ENCODE measurements around the gene HOXB7.

The HOXB7 gene

DNA sequence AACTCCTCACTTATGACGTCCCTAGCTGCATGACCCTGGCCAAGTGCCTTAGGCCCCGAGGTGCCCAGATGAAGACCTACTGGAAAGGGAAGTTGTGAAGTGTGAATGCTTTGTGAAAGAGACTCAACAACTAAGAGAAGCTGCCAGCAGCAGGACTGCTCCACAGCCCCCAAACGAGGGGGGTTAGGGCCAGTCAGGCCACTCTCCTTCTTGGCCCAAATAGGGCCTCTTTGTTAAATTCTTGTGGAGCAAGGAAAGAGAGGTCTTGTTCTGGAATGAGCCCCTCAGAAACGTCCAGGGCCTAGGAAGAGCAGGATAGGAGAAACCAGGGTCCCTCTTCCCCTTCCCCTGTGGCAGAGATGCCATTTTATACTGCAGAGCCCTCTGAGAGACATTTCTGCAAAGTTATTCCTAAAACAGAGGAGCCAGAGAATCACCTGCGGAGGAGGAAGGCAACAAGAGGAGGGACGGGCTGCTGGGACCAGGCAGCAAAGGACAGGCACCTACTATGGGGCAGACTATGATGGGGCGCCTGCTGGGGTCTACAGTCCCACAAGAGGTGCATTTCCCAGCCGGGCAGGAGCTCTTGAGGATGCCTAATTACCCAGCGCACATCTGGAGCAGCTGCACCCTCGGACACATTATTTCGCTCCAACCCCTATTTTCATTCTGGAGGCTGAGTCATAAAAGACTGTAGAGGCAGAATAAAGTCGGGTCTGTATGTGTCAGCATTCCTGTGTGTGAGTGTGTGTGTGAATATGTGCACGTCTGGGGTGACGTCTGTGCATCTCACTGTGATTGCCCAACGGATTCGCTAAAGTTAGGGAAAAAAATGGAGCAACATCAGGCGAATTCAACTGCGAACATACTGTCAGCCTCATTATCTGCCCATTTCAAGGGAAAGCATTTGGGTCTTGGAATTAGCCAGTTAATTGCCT, 26.8 kb upstream of the HOXB7 start:
- in situ Hi-C loops (cut with HindIII; ENCODE audit: low pct_ligation_motif_present, low pct_unique_long_range_greater_than_20kb, low sequenced_read_pairs) = no loop called here
- DNase-seq = no peak

DNA sequence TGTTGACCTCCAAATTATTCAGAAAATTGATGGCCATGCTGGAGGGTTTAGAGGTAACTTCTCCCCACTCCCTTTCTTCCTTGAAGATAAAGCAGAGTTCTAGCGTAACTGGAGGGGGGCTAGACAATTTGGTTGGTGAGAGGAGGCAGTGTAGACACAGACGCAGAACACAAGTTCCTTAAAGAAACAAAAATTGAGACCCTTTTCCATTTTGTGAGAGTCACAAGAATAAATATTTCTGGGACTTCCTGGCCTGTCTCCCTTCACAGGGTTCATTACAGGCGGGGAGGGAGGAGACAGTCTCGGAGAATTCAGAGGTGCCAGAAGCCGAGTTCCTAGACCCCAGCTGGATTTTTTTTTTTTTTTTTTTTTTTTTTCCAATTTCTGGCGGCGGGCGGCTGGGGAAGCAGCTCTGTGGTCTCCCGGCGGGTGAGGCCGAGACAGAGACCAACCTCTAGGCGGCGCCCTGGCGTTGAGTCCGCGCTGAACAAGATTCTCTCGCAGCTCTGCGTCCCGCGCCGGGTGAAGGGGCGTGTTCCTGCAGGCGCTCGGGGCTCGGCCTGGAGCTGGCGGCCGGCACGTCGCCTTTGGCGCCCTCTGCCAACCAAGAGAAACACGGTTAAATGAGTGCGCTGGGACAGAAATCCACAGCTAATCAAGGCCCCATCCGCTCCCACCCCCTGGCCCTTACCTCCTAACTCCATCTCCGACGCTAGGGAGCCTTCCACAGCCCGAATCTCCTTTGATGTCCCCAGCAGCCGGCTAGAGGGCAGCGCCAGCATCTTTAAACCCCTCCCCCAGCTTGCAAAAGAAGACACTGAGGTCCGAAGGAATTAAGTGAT, 25.6 kb upstream of the HOXB7 start:
- in situ Hi-C loops (cut with HindIII; ENCODE audit: low pct_ligation_motif_present, low pct_unique_long_range_greater_than_20kb, low sequenced_read_pairs) = no loop called here
- DNase-seq = no peak

DNA sequence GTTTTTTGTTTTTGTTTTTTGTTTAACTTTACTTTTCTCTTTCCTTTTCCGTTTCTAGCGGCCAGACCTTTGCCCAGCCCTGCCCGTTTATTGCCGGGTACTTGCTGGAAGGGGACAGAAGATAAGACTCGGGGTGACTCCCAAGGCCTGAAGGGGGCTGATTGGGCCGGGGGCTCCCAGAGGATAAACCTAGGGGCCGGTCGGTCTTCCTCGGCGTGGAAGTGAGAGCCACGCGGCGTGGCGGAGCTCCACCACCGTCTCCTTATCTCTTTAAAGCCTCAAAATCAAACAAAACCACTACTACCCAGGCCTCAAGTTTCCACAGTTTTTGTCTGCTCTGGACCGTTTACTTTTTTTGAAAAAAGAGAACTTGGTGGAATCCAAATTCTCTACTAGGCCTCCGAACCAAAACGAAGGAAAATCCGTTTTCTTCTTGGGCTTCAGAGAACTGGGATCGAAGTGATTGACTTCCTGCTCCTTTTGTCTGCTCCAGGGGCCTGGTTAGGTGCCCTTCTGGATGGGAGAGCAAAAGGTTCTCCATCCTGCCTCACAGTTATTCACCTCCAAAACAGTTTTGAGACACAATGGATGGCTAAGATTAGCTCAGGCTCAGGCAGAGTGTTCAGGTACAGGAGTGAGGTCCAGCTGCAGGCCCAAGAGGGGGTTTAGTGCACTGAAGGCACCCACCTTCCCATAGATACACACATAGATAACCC, 23.8 kb upstream of the HOXB7 start:
- DNase-seq = no peak
- in situ Hi-C loops (cut with HindIII; ENCODE audit: low pct_ligation_motif_present, low pct_unique_long_range_greater_than_20kb, low sequenced_read_pairs) = no loop called here

DNA sequence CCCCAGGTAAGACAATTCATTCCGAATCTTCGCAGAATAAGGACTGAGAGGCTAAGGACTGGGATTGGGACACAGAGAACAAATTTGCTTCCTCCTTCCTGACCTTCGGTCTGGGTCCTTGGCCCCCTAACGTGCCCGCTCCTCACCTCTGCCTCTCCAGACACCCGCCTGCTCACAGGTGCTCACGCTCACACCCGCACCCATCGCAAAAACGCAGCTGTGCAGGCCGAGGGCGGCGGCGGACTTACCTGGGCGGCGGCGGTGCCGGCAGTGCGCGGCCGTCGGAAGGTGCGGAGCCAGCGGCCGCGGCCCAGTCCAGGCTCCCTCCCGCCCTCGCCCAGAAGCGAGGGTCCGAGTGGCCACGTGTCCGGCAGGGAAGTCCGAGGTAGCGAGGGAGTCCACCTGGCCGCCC, 22.5 kb upstream of the HOXB7 start:
- DNase-seq = no peak
- in situ Hi-C loops (cut with HindIII; ENCODE audit: low pct_ligation_motif_present, low pct_unique_long_range_greater_than_20kb, low sequenced_read_pairs) = no loop called here

DNA sequence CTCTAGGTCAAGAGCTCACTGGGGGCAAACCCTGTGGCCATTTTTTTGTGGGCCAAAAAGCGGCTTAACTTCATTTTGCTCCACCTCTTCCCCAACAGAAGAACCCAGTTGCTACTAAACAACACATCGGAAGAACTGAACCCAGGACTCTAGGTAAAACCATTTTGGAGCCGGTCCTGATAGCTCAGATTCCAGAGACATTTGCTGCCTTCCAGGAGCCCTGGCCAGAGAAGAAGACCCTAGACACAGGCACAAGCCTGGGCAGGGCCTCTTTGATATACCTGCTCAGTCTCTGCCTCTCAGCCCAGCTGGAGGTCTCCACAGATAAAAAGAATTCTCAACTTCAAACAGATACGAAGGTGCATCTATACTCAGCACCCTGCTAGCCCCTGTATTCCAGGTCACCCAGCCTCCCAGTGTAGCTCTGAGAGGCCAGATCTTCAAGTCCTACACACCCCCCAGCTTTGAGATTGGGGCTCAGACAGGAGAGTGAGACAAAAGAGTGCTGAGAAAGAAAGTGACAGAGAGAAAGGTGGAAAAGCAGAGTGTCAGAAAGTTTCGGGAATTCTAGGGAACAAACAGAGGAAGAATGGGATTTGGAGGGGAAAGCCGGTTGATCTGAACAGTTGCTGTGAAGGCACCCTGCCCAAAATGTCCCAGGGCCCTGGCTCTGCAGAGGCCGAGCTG, 21.9 kb upstream of the HOXB7 start:
- no peak for DNase-seq
- in situ Hi-C loops (cut with HindIII; ENCODE audit: low pct_ligation_motif_present, low pct_unique_long_range_greater_than_20kb, low sequenced_read_pairs) = no loop called here

DNA sequence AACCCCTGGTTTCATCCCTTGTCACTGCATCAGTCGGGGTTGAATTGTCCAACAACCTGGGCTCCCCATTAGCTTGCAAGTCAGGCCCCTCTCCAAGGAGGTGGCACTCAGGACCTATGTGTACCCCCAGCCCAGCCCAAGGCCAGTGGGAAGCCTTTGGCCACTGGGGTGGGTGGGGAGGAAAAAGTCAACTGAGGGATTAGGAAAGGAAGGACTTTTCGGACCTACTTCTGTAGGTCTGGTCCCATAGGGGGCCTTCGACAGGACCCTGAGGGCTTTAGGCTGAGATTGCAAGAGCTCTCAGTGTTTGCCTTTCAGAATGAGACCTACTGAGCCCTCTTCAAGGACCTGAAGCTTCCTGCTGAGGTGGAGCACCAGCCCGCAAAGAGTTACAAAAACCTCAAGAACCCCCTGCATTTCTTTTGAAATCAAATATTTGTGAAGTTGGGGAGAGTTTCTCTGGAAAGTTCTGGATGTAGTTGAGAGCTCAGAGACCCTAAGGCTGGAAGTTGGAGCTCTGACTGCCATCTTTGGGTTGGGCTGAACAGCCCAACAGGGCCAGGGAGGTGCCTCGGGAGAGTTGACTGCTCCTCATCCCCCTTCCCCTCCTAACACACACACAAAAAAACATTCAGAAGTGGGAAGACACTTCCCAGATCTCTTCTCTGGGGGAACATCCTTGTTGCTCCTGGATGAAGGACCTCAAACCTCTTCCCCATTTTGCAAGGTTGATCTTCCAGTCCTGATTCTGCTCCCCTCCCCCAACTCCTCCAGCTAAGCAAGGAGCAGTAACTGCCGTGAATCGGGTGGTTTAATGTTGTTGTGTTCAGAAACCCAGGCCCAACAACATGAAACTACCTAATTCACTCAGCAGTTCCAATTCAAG, 21.1 kb upstream of the HOXB7 start:
- DNase-seq = no peak
- in situ Hi-C loops (cut with HindIII; ENCODE audit: low pct_ligation_motif_present, low pct_unique_long_range_greater_than_20kb, low sequenced_read_pairs) = no loop called here

DNA sequence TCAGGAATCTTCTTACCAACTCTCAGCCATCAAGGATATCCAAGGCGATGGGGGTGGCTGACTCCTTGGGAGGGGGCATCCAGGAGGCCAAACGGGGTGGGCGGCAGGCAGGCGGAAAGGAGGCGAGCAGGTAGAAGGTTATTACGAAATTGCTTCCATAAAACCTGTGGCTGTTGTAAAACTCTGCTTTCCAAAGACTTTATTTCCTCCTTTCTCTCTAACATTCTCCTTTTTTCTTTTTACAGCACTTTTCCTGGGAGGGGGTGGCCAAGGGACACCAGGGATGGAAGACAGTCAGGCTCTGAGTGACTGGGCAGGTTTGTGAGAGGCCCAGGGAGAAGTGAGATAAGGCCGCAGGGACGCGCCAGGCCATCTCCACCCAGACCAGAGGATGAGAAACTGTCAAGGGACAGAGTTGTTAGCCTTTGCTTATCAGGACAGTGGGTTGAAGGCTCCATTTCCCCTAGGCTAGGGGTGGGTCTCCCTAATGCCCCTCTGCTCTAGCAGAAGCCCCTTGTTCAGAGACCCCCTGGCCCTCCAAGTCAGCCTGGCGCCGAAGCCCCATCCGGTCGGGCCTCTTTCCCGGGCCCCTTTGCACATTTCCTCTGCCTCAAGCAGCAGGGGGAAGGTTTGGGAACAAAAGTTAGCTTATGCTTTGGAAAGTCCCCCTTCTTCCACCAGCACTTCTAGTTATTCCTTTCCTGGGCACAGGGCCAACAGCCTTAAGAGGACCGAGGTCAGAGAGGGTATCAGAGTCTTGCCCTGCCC, 20.3 kb upstream of the HOXB7 start:
- in situ Hi-C loops (cut with HindIII; ENCODE audit: low pct_ligation_motif_present, low pct_unique_long_range_greater_than_20kb, low sequenced_read_pairs) = no loop called here
- no peak for DNase-seq

DNA sequence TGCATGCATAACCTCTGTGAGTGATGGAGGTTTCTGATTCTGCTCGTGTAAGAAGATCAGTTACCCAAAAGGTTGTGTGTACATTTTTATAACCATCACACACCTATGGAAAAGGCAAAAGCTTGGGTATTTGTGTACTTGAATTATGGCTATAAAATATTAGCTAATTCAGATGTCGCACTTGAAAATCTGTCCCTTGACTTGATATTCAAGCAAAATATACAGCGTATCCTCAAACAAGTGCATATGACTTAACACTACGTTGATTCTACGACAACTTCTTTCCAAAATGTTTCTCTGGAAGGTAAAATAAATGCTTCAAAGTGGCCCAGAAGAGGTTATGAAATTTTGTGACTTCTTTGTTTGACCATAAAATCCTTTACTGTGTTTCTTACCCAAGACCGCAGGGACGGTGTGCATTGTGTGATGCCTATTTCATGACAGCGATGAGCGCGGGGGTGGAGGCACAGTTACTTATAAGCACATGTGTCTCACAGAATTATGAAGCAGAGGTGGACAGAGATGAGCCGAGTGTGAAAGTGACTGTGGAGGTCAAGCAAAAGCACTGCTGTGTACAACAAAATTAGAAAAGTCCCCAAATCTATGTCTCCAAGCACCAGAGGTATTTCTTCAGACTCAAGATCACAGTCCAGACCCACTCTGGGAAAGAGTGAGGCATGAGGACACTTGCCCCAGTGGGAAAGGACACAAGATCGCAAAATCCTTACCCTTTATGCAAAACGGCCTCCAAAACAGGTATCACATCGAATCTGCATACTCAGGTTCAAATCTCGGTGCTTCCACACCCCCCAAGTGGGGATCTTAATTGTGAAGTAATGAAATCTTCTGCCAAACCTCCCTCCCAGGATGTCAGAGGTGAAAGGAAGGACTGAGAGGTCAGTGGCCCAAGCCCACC, 19.4 kb upstream of the HOXB7 start:
- DNase-seq = no peak
- in situ Hi-C loops (cut with HindIII; ENCODE audit: low pct_ligation_motif_present, low pct_unique_long_range_greater_than_20kb, low sequenced_read_pairs) = no loop called here

DNA sequence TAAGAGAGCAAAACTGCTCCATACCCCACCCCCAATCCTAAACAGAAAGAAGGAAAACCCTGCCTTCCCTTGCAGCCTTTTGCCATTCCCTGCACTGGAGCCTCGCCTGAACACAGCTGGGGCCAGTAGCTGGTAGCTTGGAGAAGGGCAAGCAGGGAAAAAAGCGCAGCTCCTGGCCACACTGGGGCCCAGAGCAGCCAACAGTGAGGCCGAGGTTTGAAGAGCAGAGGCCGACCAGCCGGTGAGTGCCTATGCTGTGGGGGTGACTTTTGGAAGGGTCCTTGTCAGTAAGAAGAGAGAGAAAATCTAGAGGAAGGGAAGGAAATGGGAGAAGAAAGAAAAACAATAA, 18.6 kb upstream of the HOXB7 start:
- no peak for DNase-seq
- in situ Hi-C loops (cut with HindIII; ENCODE audit: low pct_ligation_motif_present, low pct_unique_long_range_greater_than_20kb, low sequenced_read_pairs) = no loop called here

DNA sequence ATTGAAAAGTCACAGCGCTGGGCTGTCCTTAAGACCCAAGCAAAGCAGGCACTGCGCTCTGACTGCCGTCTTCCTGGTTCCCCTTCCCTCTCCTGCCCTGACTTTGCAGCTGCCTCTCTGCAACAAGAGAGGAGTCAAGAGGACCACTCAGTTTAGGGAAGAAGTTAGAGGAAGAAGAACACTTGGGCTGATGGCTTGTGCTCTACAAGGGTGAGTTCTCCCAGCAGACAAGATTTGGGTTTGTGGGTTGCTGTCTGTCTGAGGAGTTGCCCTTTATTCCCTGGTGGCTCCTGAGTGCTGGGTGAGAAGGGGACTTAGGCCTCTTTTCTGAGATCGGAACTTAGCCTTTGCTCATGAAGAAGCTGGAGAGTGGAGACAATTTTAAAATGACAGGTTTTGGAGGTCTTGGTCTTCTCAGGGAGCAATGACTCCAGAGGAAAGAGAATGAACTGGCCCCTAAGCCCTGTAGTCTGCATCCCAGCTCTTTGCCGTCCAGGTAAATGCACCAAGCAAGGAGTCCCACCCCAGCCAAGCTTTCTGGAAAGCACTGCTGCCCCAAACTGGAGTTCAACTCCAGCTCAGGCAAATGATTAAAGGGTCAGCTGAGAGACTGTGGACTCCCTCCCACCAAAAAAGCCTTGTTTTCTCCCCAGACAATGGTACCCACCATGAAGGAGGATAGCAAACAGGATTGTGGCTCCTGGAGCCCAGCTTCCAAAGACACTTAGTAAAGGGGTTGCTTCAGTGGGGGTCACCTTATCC, 18.0 kb upstream of the HOXB7 start:
- in situ Hi-C loops (cut with HindIII; ENCODE audit: low pct_ligation_motif_present, low pct_unique_long_range_greater_than_20kb, low sequenced_read_pairs) = no loop called here

DNA sequence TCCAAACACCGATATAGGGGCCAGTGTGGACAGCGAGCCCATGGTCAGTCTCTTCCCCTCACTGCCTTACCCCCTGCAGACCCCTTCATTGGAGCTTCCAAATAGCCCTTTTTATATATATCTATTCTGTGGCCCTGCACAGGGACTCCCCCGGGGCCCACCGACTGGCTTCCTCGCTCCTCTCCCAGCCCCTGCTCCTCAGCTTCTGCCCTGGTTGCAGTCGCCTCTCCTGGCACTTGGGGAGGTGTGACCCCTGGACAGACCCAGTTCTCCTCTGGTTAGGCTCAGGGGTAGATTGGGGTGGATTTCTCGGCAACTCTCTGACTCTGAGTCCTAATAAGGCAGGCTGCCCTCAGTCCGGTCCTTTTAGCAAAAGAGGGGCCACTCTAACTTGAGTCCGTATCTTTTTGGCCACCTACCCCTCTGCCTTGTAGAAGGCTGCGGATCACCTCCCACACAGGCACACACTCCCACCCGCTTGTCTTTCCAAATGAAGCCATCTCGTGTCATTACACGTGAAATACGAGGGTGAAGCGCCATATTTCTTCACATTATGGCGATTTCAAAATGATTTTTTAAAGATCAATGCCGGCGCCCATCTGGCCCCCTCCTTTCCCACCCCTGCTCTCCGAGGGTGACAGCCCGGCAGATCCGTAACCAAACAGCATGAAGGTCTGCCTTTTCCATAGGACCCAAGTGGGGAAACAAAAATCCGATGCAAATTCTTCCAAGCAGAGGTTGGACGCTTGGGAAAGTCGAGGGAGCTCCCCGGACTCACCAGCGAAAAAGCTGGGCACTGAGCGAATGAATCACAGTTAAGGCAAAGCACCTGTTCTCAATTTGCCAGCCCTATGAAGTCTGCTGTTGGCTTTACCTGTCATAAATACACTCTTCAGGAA, 17.1 kb upstream of the HOXB7 start:
- in situ Hi-C loops (cut with HindIII; ENCODE audit: low pct_ligation_motif_present, low pct_unique_long_range_greater_than_20kb, low sequenced_read_pairs) = no loop called here
- DNase-seq = no peak

More for the DNA sequence above, 18.0 kb upstream of the HOXB7 start:
- no peak for DNase-seq

DNA sequence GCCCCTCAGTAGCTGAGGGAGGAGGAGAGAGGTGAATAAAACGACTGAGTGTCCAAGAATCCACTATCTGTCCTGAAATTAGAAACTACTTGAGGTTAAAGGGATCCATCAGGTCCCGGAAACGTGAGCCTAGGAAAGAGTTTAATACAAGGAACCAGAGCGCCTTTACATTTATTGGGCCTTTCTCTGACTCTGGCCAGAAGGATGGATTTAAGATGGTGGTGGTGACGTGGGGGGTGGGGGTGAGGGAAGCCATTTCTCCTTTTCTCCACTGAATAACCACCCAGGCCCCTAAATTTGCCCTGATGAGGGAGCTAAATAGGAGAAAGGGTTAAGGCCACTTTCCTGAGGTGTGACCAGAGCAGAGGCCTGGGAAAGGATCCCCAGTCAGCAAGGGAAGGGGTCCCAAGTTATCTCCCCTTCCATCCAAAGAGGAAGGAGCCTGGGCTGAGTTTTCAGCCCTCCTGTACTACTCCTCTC, 16.3 kb upstream of the HOXB7 start:
- DNase-seq = no peak
- in situ Hi-C loops (cut with HindIII; ENCODE audit: low pct_ligation_motif_present, low pct_unique_long_range_greater_than_20kb, low sequenced_read_pairs) = no loop called here

DNA sequence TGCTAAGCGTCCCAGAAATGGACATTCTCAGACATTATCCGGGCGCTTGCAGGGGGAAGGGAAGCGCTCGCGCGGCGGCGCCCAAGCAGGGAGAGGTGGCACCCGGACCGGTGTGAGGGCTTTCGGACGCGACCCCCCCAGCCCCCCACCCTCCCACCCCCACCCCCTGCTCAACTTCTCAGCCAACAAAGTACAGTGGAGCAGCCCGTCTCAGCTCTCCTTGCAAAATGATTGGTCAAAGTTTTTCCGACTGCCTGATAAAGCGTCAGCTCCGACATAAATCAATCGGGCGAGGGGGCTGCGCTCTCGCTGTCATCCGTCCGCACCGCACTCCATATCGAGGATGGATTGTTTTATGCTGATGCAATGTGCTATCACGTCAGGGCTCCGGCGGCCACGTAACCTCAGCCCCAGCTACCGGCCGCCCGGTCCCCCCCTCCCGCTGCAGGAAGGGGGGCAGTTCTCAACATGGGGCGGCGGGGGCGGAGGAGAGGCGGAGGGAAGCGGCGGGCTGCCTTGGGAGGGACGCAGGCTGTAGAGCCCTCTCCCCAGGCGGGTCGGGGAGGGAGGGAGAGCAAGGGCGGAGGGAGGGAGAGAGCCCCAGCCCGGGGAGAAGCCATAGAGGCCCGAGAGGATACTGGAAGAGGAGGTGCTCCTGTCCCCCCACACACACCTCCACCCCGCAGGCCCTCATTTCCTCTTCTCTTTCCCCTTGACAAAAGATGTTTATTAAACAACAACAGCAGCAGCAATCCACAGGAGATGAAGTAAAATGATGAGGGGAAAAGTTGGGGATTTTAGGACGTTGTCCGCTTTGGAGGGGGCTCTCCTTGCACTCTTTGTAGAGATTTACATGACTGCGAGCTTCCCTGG, 15.7 kb upstream of the HOXB7 start, which contains the start of gene HOXB9:
HOXB9 (minus strand) TSS at position 114 of the 873 bp plus-strand sequence; CDS start at position 25, 89 bp downstream.
- DNase-seq = peak; percentile 96
- in situ Hi-C loops (cut with HindIII; ENCODE audit: low pct_ligation_motif_present, low pct_unique_long_range_greater_than_20kb, low sequenced_read_pairs) = no loop called here
